Measurements from ENCODE around the gene KLK8.

KLK8 gene

DNA sequence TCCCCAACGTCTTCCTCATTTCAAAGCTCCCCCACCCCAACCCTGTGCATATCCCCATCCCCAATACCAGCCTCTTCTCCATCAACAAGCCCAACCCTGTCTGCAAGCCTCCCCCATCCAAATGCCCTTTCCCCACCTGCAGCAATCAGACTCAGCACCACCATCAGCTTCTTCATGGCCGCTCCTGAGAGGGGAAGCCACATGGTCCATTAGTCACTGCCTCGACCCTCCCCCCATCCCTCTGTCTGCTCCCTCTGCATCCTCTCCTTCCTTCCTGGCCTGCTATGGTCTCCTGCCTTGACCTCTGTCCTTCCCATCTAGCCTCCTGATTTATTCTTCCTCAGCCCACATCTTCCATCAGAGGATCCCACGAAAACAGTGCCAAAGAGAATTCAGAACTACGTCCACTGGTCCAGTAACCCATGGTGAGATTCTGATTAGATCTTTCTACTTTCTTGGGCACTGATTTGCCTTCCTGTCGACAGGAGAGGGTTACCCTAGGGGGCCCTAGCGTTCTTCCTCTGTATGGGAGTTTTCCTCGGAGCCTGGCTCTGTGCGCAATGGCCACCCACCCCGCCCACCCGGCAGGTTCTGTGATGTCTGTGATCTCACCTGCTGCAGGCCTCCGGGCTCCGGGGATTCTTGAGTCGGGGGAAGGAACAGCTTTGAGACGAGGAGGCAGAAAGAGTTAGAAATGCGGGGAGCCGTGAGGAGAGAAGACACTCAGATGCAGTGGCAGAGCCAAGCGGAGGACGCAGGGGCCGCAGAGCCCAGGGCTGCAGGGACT, 33.3 kb downstream of the KLK8 start:
- ChIA-PET POLR2A (no interaction called here), CTCF (no interaction called here)
- TF ChIP-seq, protein P1, sequence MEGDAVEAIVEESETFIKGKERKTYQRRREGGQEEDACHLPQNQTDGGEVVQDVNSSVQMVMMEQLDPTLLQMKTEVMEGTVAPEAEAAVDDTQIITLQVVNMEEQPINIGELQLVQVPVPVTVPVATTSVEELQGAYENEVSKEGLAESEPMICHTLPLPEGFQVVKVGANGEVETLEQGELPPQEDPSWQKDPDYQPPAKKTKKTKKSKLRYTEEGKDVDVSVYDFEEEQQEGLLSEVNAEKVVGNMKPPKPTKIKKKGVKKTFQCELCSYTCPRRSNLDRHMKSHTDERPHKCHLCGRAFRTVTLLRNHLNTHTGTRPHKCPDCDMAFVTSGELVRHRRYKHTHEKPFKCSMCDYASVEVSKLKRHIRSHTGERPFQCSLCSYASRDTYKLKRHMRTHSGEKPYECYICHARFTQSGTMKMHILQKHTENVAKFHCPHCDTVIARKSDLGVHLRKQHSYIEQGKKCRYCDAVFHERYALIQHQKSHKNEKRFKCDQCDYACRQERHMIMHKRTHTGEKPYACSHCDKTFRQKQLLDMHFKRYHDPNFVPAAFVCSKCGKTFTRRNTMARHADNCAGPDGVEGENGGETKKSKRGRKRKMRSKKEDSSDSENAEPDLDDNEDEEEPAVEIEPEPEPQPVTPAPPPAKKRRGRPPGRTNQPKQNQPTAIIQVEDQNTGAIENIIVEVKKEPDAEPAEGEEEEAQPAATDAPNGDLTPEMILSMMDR (IDR thresholded peaks at IDR 0.05; ENCODE audit: insufficient read depth, low read length, missing control alignments): no peak
- no peak for DNase-seq (ENCODE audit: low read depth, low spot score)
- H3K4me3 ChIP-seq (ENCODE audit: low read depth, low read length): no peak overlapping the region

- DNase-seq (ENCODE audit: low read depth, low spot score): no peak
- CTCF ChIA-PET: no interaction called here
- H3K4me3 ChIP-seq (ENCODE audit: low read depth, low read length): no peak overlapping the region
- POLR2A ChIA-PET: no interaction called here
- TF ChIP-seq, protein P1 (IDR thresholded peaks at IDR 0.05; ENCODE audit: insufficient read depth, low read length, missing control alignments): no peak
Measured at GRCh38 chr19:50964266-50964665, 37.1 kb downstream of the KLK8 start.

GRCh38 chr19:50963381-50963780, 38.0 kb downstream of the KLK8 start:
- no peak overlapping the region for H3K4me3 ChIP-seq (ENCODE audit: low read depth, low read length)
- CTCF ChIA-PET: no interaction called here
- TF ChIP-seq, protein P1 (IDR thresholded peaks at IDR 0.05; ENCODE audit: insufficient read depth, low read length, missing control alignments): no peak
- no peak for DNase-seq (ENCODE audit: low read depth, low spot score)
- POLR2A ChIA-PET: no interaction called here

DNA sequence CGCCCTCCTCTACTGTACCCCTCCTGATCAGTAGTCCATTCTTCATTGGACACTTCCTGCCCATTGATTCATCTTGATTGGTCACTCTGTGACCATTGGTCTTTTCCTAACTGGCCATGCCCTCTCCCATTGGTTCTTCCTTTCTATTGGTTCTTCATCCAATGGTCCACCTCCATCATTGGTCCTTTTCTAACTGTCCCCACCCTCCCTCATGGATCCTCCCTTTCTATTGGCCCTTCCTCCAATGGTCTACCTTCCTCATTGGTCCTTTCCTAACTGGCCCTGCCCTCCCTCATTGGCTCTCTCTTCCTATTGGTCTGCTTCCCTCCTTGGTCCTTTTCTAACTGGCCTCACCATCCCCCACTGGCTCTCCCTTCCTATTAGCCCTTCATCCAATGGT, 39.2 kb downstream of the KLK8 start:
- POLR2A ChIA-PET: no interaction called here
- DNase-seq (ENCODE audit: low read depth, low spot score): no peak
- no peak overlapping the region for H3K4me3 ChIP-seq (ENCODE audit: low read depth, low read length)
- TF ChIP-seq, protein P1 (IDR thresholded peaks at IDR 0.05; ENCODE audit: insufficient read depth, low read length, missing control alignments): no peak
- CTCF ChIA-PET: no interaction called here

DNA sequence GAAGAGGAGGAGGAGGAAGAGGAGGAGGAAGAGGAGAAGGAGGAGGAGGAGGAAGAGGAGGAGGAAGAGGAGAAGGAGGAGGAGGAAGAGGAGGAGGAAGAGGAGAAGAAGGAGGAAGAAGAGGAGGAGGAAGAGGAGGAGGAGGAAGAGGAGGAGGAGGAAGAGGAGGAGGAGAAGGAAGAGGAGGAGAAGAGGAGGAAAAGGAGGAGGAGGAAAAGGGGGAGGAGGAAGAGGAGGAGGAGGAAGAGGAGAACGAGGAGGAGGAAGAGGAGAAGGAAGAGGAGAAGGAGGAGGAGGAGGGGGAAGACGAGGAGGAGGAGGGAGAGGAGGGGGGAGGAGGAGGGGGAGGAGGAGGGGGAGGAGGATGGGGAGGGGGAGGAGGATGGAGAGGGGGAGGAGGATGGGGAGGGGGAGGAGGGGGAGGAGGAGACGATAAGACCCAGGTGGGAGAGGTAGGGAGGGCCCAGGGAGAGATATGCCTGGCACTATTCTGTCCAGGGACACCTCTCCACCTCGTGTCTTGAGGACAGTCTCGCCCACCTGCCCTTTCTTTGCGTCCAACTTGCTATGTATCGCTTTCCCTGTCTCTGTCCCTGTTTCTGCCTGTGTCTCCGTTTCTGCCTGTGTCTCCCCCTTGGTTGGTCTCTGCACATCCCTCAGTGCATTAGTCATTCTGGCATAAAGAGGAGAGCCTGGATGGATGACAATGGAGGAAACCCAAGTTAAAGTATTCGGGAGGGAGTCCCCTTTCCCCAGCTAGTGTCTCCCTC, 41.5 kb downstream of the KLK8 start:
- DNase-seq (ENCODE audit: low read depth, low spot score): no peak
- H3K4me3 ChIP-seq (ENCODE audit: low read depth, low read length): no peak overlapping the region
- ChIA-PET POLR2A (no interaction called here), CTCF (interaction anchor here (0.6 kb wide), 1 partner anchor 57 kb away, joined by 3 read pairs; no protein-coding TSS in a partner anchor)
- TF ChIP-seq, protein P1 (IDR thresholded peaks at IDR 0.05; ENCODE audit: insufficient read depth, low read length, missing control alignments): no peak

GRCh38 chr19:50957587-50957986, 43.8 kb downstream of the KLK8 start:
- TF ChIP-seq, protein P1 (IDR thresholded peaks at IDR 0.05; ENCODE audit: insufficient read depth, low read length, missing control alignments): no peak
- no peak for DNase-seq (ENCODE audit: low read depth, low spot score)
- ChIA-PET CTCF (no interaction called here), POLR2A (no interaction called here)
- H3K4me3 ChIP-seq (ENCODE audit: low read depth, low read length): no peak overlapping the region

All from AG04449 (cell line).